ENCODE data around the gene AGFG2.
"Not testable (repeated sequence)": the region's sequence is repeated elsewhere in the genome, so short reads cannot be mapped to it uniquely, and the experiment has no call there.

DNA sequence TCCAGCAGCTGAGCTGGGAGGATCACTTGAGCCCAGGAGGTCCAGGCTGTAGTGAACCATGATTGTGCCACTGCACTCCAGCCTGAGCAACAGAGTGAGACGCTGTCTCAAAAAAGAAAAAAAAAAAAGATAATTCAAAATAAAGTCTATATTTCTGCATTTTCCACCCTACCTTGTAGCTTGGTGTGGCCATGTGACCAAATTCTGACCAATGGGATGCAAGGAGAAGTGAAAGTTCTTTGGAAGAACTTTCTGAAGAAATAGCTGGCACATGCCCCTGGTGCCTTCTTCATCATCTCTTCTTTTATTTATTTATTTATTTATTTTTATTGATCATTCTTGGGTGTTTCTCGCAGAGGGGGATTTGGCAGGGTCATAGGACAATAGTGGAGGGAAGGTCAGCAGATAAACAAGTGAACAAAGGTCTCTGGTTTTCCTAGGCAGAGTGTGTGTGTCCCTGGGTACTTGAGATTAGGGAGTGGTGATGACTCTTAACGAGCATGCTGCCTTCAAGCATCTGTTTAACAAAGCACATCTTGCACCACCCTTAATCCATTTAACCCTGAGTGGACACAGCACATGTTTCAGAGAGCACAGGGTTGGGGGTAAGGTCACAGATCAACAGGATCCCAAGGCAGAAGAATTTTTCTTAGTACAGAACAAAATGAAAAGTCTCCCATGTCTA, 17.0 kb upstream of the AGFG2 start:
- TF ChIP-seq, protein P1, sequence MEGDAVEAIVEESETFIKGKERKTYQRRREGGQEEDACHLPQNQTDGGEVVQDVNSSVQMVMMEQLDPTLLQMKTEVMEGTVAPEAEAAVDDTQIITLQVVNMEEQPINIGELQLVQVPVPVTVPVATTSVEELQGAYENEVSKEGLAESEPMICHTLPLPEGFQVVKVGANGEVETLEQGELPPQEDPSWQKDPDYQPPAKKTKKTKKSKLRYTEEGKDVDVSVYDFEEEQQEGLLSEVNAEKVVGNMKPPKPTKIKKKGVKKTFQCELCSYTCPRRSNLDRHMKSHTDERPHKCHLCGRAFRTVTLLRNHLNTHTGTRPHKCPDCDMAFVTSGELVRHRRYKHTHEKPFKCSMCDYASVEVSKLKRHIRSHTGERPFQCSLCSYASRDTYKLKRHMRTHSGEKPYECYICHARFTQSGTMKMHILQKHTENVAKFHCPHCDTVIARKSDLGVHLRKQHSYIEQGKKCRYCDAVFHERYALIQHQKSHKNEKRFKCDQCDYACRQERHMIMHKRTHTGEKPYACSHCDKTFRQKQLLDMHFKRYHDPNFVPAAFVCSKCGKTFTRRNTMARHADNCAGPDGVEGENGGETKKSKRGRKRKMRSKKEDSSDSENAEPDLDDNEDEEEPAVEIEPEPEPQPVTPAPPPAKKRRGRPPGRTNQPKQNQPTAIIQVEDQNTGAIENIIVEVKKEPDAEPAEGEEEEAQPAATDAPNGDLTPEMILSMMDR (IDR thresholded peaks at IDR 0.05): not testable (repeated sequence)
- not testable (repeated sequence) for TF ChIP-seq POLR2A, EP300 (IDR thresholded peaks at IDR 0.05)

All from stomach (tissue), 4 donors.